ENCODE data around the gene NOTCH3.

Gene NOTCH3

GRCh38 chr19:15159251-15159650 is 41.5 kb downstream of the NOTCH3 start:
- no peak for DNase-seq

- DNase-seq, result no peak
Observed at GRCh38 chr19:15156391-15156790, 44.4 kb downstream of the NOTCH3 start.

- DNase-seq, result no peak
Observed at GRCh38 chr19:15155296-15155695, 45.5 kb downstream of the NOTCH3 start.

GRCh38 chr19:15154002-15154612 is 46.7 kb downstream of the NOTCH3 start:
- no peak for DNase-seq

GRCh38 chr19:15149737-15150136 is 51.1 kb downstream of the NOTCH3 start:
- no peak for DNase-seq

- no peak for DNase-seq
Observed at GRCh38 chr19:15147090-15147489, 53.7 kb downstream of the NOTCH3 start.

GRCh38 chr19:15144046-15144646 is 56.6 kb downstream of the NOTCH3 start:
- no peak for DNase-seq

GRCh38 chr19:15142313-15142712 is 58.5 kb downstream of the NOTCH3 start:
- DNase-seq, result no peak

GRCh38 chr19:15141143-15141542 is 59.7 kb downstream of the NOTCH3 start:
- DNase-seq, result no peak

- no peak for DNase-seq
Observed at GRCh38 chr19:15138427-15138826, 62.4 kb downstream of the NOTCH3 start.

- no peak for DNase-seq
Observed at GRCh38 chr19:15137777-15138176, 63.0 kb downstream of the NOTCH3 start.

- DNase-seq, result no peak
Observed at GRCh38 chr19:15136234-15136954, 64.4 kb downstream of the NOTCH3 start.

GRCh38 chr19:15129856-15130585 is 70.8 kb downstream of the NOTCH3 start:
- DNase-seq, result no peak

- DNase-seq, result no peak
Observed at GRCh38 chr19:15128162-15128770, 72.5 kb downstream of the NOTCH3 start.

- no peak for DNase-seq
Observed at GRCh38 chr19:15126131-15126910, 74.5 kb downstream of the NOTCH3 start.

GRCh38 chr19:15125232-15126067 is 75.3 kb downstream of the NOTCH3 start:
- DNase-seq, result peak; percentile 97

- DNase-seq, result no peak
Observed at GRCh38 chr19:15124572-15125231, 76.1 kb downstream of the NOTCH3 start.

GRCh38 chr19:15123900-15124299 is 76.9 kb downstream of the NOTCH3 start:
- no peak for DNase-seq

GRCh38 chr19:15123031-15123890 is 77.5 kb downstream of the NOTCH3 start:
- no peak for DNase-seq

Data from DMS153 (cell line).